Activated naive CD4-positive, alpha-beta T cell treated with anti-CD3 and anti-CD28 coated beads for 36 hours (primary cell): ENCODE results near the gene SARS2. TPM values are rescaled to one million over a fixed set of nuclear protein-coding genes. Genes with fewer than 3 reads are reported as not detected.
"Not testable (repeated sequence)": the region's sequence is repeated elsewhere in the genome, so short reads cannot be mapped to it uniquely, and the experiment has no call there.

ENCODE experiments used
- CTCF ChIA-PET: fragments of 350-600 bp; sonication (Branson Sonifier 250); formaldehyde crosslinking; loops from one replicate; lab custom pipeline; 2021; ENCODE audit warnings: antibody characterized with exemption; lab: Charles Lee
- DNase-seq: peaks from one replicate; pipeline ENCODE4 v3.0.0-alpha.2; 2020
- H3K27ac Mint-ChIP-seq: one replicate; pipeline ENCODE4 v1.8.0; 2021; ENCODE audit warnings: mild to moderate bottlenecking, mixed read lengths
- H3K27me3 Mint-ChIP-seq: one replicate; pipeline ENCODE4 v1.8.0; 2021; ENCODE audit warnings: low read depth, mixed read lengths
- H3K36me3 Mint-ChIP-seq: one replicate; pipeline ENCODE4 v1.8.0; 2021; ENCODE audit warnings: low read depth, mixed read lengths
- H3K4me1 Mint-ChIP-seq: one replicate; pipeline ENCODE4 v1.8.0; 2021; ENCODE audit warnings: low read depth, mixed read lengths
- H3K4me3 Mint-ChIP-seq: one replicate; pipeline ENCODE4 v1.8.0; 2021; ENCODE audit warnings: mild to moderate bottlenecking, moderate library complexity, mixed read lengths
- H3K9me3 Mint-ChIP-seq: one replicate; pipeline ENCODE4 v1.8.0; 2021; ENCODE audit warnings: mixed read lengths
- intact Hi-C: fragments of 100-400 bp; cut with micrococcal nuclease; formaldehyde crosslinking; loops from one replicate; pipeline ENCODE4 v1.15.1; 2023
- total RNA-seq, 2 experiments: library from RNA; stranded (reverse); gene quantifications; one replicate each; pipeline ENCODE4 v1.2.3, GENCODE V29; 2021

SARS2 gene
- total RNA-seq, 2 experiments from 2014 or later, result 43.6 to 52.6 TPM

- peaks cover 13% of the 10 kb centered on the region for H3K36me3 Mint-ChIP-seq
- H3K4me1 Mint-ChIP-seq, result peaks cover 29% of the 10 kb centered on the region
- H3K27me3 Mint-ChIP-seq, result no peaks in the 10 kb centered on the region
- intact Hi-C loops, result loop anchor here (1.0 kb wide), 2 partner anchors 21 to 52 kb away; partner anchors contain the start of genes MRPS12, NFKBIB, SARS2 and SIRT2
- H3K27ac Mint-ChIP-seq, result peak overlapping the region; percentile 99
- H3K4me3 Mint-ChIP-seq, result peak overlapping the region; percentile 98
- no peaks in the 10 kb centered on the region for H3K9me3 Mint-ChIP-seq
- CTCF ChIA-PET, result interaction anchor here (0.6 to 5.7 kb wide), 12 partner anchors 8 to 476 kb away, joined by 3 to 54 read pairs (median 4); partner anchors contain the start of genes ECH1, FAM98C, MRPS12 and SARS2
- no peak for DNase-seq
These were observed 51.8 kb downstream of the SARS2 start for GRCh38 chr19:38878575-38879399.

GRCh38 chr19:38877781-38878574 is 52.6 kb downstream of the SARS2 start, which contains the start of gene RINL:
Gene RINL (minus strand): TSS chr19:38878275. CDS start chr19:38876742, 1,533 bp downstream.
- intact Hi-C loops, result loop anchor here (1.0 kb wide), 2 partner anchors 21 to 52 kb away; partner anchors contain the start of genes MRPS12, NFKBIB, SARS2 and SIRT2
- no peaks in the 10 kb centered on the region for H3K27me3 Mint-ChIP-seq
- peaks cover 17% of the 10 kb centered on the region for H3K36me3 Mint-ChIP-seq
- peak within 1 kb of the TSS; percentile 99 for H3K27ac Mint-ChIP-seq
- peak; percentile 88 for DNase-seq
- H3K4me1 Mint-ChIP-seq, result peaks cover 29% of the 10 kb centered on the region
- CTCF ChIA-PET, result interaction anchor here (0.6 to 5.7 kb wide), 8 partner anchors 8 to 449 kb away, joined by 3 to 54 read pairs (median 4); partner anchors contain the start of genes ECH1, MRPS12 and SARS2
- no peaks in the 10 kb centered on the region for H3K9me3 Mint-ChIP-seq
- H3K4me3 Mint-ChIP-seq, result peak within 1 kb of the TSS; percentile 98

GRCh38 chr19:38875656-38876395 is 54.7 kb downstream of the SARS2 start:
- peak overlapping the region; percentile 76 for H3K27ac Mint-ChIP-seq
- peaks cover 29% of the 10 kb centered on the region for H3K4me1 Mint-ChIP-seq
- peaks cover 31% of the 10 kb centered on the region for H3K36me3 Mint-ChIP-seq
- H3K27me3 Mint-ChIP-seq, result no peaks in the 10 kb centered on the region
- DNase-seq, result no peak
- CTCF ChIA-PET, result interaction anchor here (1.3 to 5.7 kb wide), 2 partner anchors 9 to 13 kb away, joined by 3 to 54 read pairs; no protein-coding TSS in a partner anchor
- peak overlapping the region; percentile 63 for H3K4me3 Mint-ChIP-seq
- H3K9me3 Mint-ChIP-seq, result no peaks in the 10 kb centered on the region
- intact Hi-C loops, result no loop called here

GRCh38 chr19:38873400-38873799 is 57.2 kb downstream of the SARS2 start:
- H3K36me3 Mint-ChIP-seq, result peaks cover 50% of the 10 kb centered on the region
- H3K4me1 Mint-ChIP-seq, result peaks cover 38% of the 10 kb centered on the region
- intact Hi-C loops, H3K4me3 Mint-ChIP-seq, DNase-seq, H3K27me3 Mint-ChIP-seq, H3K9me3 Mint-ChIP-seq: not testable (repeated sequence)
- CTCF ChIA-PET, result interaction anchor here (0.9 to 1.8 kb wide), 2 partner anchors 13 to 15 kb away, joined by 3 to 4 read pairs; no protein-coding TSS in a partner anchor
- H3K27ac Mint-ChIP-seq, result peak overlapping the region; percentile 68

GRCh38 chr19:38870612-38871011 is 60.0 kb downstream of the SARS2 start:
- Mint-ChIP-seq H3K9me3 (no peaks in the 10 kb centered on the region), H3K4me3 (peak overlapping the region; percentile 89), H3K4me1 (peaks cover 34% of the 10 kb centered on the region), H3K36me3 (peaks cover 48% of the 10 kb centered on the region), H3K27ac (peak overlapping the region; percentile 78), H3K27me3 (no peaks in the 10 kb centered on the region)
- intact Hi-C loops, result loop anchor here (2.0 kb wide), 1 partner anchor 40 kb away; the partner anchor contains the start of gene ECH1
- CTCF ChIA-PET, result interaction anchor here (1.1 to 2.0 kb wide), 5 partner anchors 8 to 101 kb away, joined by 3 to 7 read pairs (median 4); partner anchors contain the start of gene RINL
- DNase-seq, result no peak

GRCh38 chr19:38869836-38870607 is 60.5 kb downstream of the SARS2 start:
- Mint-ChIP-seq H3K36me3 (peaks cover 52% of the 10 kb centered on the region), H3K4me1 (peaks cover 40% of the 10 kb centered on the region), H3K27ac (peak overlapping the region; percentile 89), H3K27me3 (no peaks in the 10 kb centered on the region), H3K4me3 (peak overlapping the region; percentile 89), H3K9me3 (no peaks in the 10 kb centered on the region)
- intact Hi-C loops, result loop anchor here (1.0 to 2.0 kb wide), 2 partner anchors 20 to 39 kb away; partner anchors contain the start of gene ECH1
- peak; percentile 92 for DNase-seq
- CTCF ChIA-PET, result interaction anchor here (0.9 to 2.0 kb wide), 13 partner anchors 8 to 100 kb away, joined by 3 to 13 read pairs (median 5); partner anchors contain the start of gene RINL

- intact Hi-C loops, result loop anchor here (1.0 kb wide), 1 partner anchor 19 kb away; no protein-coding TSS in a partner anchor
- peak overlapping the region; percentile 89 for H3K27ac Mint-ChIP-seq
These were observed 61.3 kb downstream of the SARS2 start for GRCh38 chr19:38869160-38869835.

GRCh38 chr19:38868551-38868950 is 62.0 kb downstream of the SARS2 start:
- CTCF ChIA-PET, result interaction anchor here (0.6 to 2.0 kb wide), 11 partner anchors 8 to 143 kb away, joined by 3 to 13 read pairs (median 5); partner anchors contain the start of genes NFKBIB, RINL and SIRT2
- Mint-ChIP-seq H3K4me1 (peaks cover 49% of the 10 kb centered on the region), H3K27me3 (no peaks in the 10 kb centered on the region), H3K27ac (peak overlapping the region; percentile 89), H3K9me3 (no peaks in the 10 kb centered on the region), H3K36me3 (peaks cover 54% of the 10 kb centered on the region), H3K4me3 (peak overlapping the region; percentile 89)
- intact Hi-C loops, result no loop called here
- DNase-seq, result no peak

More at GRCh38 chr19:38869160-38869835, 61.3 kb downstream of the SARS2 start:
- Mint-ChIP-seq H3K4me1 (peaks cover 47% of the 10 kb centered on the region), H3K4me3 (peak overlapping the region; percentile 89), H3K36me3 (peaks cover 54% of the 10 kb centered on the region), H3K27me3 (no peaks in the 10 kb centered on the region), H3K9me3 (no peaks in the 10 kb centered on the region)
- peak; percentile 41 for DNase-seq
- CTCF ChIA-PET, result interaction anchor here (0.6 to 2.0 kb wide), 15 partner anchors 8 to 663 kb away, joined by 3 to 13 read pairs (median 4); partner anchors contain the start of genes EID2B, NFKBIB, RINL and SIRT2

- peaks cover 49% of the 10 kb centered on the region for H3K4me1 Mint-ChIP-seq
- H3K4me3 Mint-ChIP-seq, result no peak overlapping the region
- H3K9me3 Mint-ChIP-seq, result no peaks in the 10 kb centered on the region
- H3K27me3 Mint-ChIP-seq, result no peaks in the 10 kb centered on the region
- H3K27ac Mint-ChIP-seq, result no peak overlapping the region
- CTCF ChIA-PET, result interaction anchor here (1.3 to 1.4 kb wide), 2 partner anchors 15 to 21 kb away, joined by 4 to 5 read pairs; no protein-coding TSS in a partner anchor
- intact Hi-C loops, result no loop called here
- H3K36me3 Mint-ChIP-seq, result peaks cover 48% of the 10 kb centered on the region
- no peak for DNase-seq
These were observed 63.3 kb downstream of the SARS2 start for GRCh38 chr19:38867171-38867780.
